SK-N-SH (cell line): ENCODE measurements around the gene PHACTR3. TPM values are rescaled to one million over a fixed set of nuclear protein-coding genes. Genes with fewer than 3 reads are reported as not detected.

Source experiments
- CTCF ChIA-PET: fragments of 300-600, 350-600 bp; formaldehyde crosslinking; extraction: SDS; loops from one replicate; lab custom pipeline; 2021; lab: Yijun Ruan, JAX
- POLR2A ChIA-PET: fragments of 350-600 bp; sonication (Branson Sonifier 250); formaldehyde crosslinking; extraction: SDS; loops from one replicate; lab custom pipeline; 2020; ENCODE audit warnings: antibody characterized with exemption, inconsistent platforms; lab: Yijun Ruan, JAX
- DNase-seq: peaks from one replicate; pipeline ENCODE4 v3.0.0; 2012
- H2AFZ ChIP-seq: fragments of 200-600 bp; sonication (generic); 2 replicates; pipeline ENCODE4 v1.8.1; 2016; ENCODE audit warnings: antibody characterized with exemption, mild to moderate bottlenecking, low read depth
- H3F3A ChIP-seq: fragments of 200-600 bp; sonication (generic); replicated peaks from 2 replicates; pipeline ENCODE3; 2016; ENCODE audit warnings: antibody characterized with exemption, mild to moderate bottlenecking; ENCODE audit not compliant: insufficient read depth
- H3K27ac ChIP-seq, 2 experiments: fragments of 200-500 bp in 1 of 2; fragments of 200-600 bp in 1 of 2; sonication (Bioruptor generic) in 1 of 2; sonication (generic), shearing (Covaris generic) in 1 of 2; 2 replicates each; pipeline versions ENCODE4 v1.5.1 to v1.6.1; 2014 to 2016; ENCODE audit warnings: low read depth in 2 of 2, inconsistent platforms in 1 of 2, low read length in 1 of 2, mild to moderate bottlenecking in 1 of 2, mixed read lengths in 1 of 2
- H3K27me3 ChIP-seq: fragments of 200-600 bp; sonication (generic), shearing (Covaris generic); 2 replicates; pipeline ENCODE4 v1.6.1; 2016; ENCODE audit warnings: mixed run types; ENCODE audit not compliant: insufficient read depth
- H3K36me3 ChIP-seq, 2 experiments: fragments of 200-500 bp in 1 of 2; fragments of 200-600 bp in 1 of 2; sonication (Bioruptor generic) in 1 of 2; sonication (generic) in 1 of 2; replicated peaks in 1 of 2; 2 replicates each; pipeline versions ENCODE3 to v1.5.1; 2014 to 2016; ENCODE audit warnings: low read length in 1 of 2, mild to moderate bottlenecking in 1 of 2; ENCODE audit not compliant: insufficient read depth in 2 of 2, control insufficient read depth in 1 of 2
- H3K4me1 ChIP-seq, 2 experiments: fragments of 200-500 bp in 1 of 2; fragments of 200-600 bp in 1 of 2; sonication (Bioruptor generic) in 1 of 2; sonication (generic), shearing (Covaris generic) in 1 of 2; 2 replicates each; pipeline versions ENCODE4 v1.5.1 to v1.6.1; 2014 to 2016; ENCODE audit warnings: low read depth in 1 of 2, low read length in 1 of 2, mixed run types in 1 of 2; ENCODE audit not compliant: insufficient read depth in 2 of 2, control insufficient read depth in 1 of 2
- H3K4me2 ChIP-seq: fragments of 200-600 bp; sonication (generic), shearing (Covaris generic); 2 replicates; pipeline ENCODE4 v1.6.1; 2017; ENCODE audit warnings: mixed run types
- H3K4me3 ChIP-seq, 2 experiments: fragments of 200-500 bp in 1 of 2; fragments of 200-600 bp in 1 of 2; sonication (Bioruptor generic) in 1 of 2; sonication (generic), shearing (Covaris generic) in 1 of 2; 2 replicates each; pipeline versions ENCODE4 v1.5.1 to v1.8.1; 2014 to 2016; ENCODE audit warnings: low read depth in 2 of 2, inconsistent platforms in 1 of 2, low read length in 1 of 2, mild to moderate bottlenecking in 1 of 2, mixed read lengths in 1 of 2, moderate library complexity in 1 of 2
- H3K79me2 ChIP-seq: fragments of 200-600 bp; sonication (generic); 2 replicates; pipeline ENCODE4 v1.8.1; 2017; ENCODE audit warnings: mild to moderate bottlenecking; ENCODE audit not compliant: insufficient read depth
- H3K9ac ChIP-seq: fragments of 200-600 bp; sonication (generic); 2 replicates; pipeline ENCODE4 v1.6.1; 2017; ENCODE audit warnings: mixed run types
- H3K9me2 ChIP-seq: fragments of 200-600 bp; sonication (generic); 2 replicates; pipeline ENCODE4 v1.6.1; 2017; ENCODE audit warnings: mixed run types
- H3K9me3 ChIP-seq: fragments of 200-600 bp; sonication (generic); 2 replicates; pipeline ENCODE4 v1.6.1; 2017; ENCODE audit warnings: mixed run types, mild to moderate bottlenecking, moderate library complexity
- H4K20me1 ChIP-seq: fragments of 200-600 bp; sonication (generic); 2 replicates; pipeline ENCODE4 v1.6.1; 2017; ENCODE audit warnings: mild to moderate bottlenecking, mixed run types; ENCODE audit not compliant: insufficient read depth
- CTCF ChIP-seq: fragments of 200-600 bp; sonication (generic); IDR thresholded peaks from 2 replicates; pipeline ENCODE4 v1.6.1; 2017; ENCODE audit warnings: antibody characterized with exemption, mild to moderate bottlenecking, moderate library complexity
- EP300 ChIP-seq, 2 experiments: IDR thresholded peaks; 2 replicates each; pipeline versions ENCODE4 v1.4.0 to v1.6.1; 2012; ENCODE audit warnings: borderline replicate concordance in 1 of 2, low read depth in 1 of 2, low read length in 1 of 2
- EZH2phosphoT487 ChIP-seq: fragments of 200-600 bp; sonication (generic); IDR thresholded peaks from 2 replicates; pipeline ENCODE4 v1.6.1; 2017; ENCODE audit warnings: low read depth, mixed run types, mild to moderate bottlenecking, antibody characterized with exemption, moderate library complexity, borderline replicate concordance
- FOXM1 ChIP-seq: IDR thresholded peaks from 2 replicates; pipeline ENCODE4 v1.4.0; 2012; ENCODE audit warnings: low read depth, mild to moderate bottlenecking
- GABPA ChIP-seq: IDR thresholded peaks from 2 replicates; pipeline ENCODE4 v1.4.0; 2012; ENCODE audit warnings: low read depth, mild to moderate bottlenecking
- GATA2 ChIP-seq: sonication (generic); formaldehyde crosslinking; IDR thresholded peaks from 2 replicates; pipeline ENCODE4 v1.5.0; 2020; ENCODE audit warnings: mild to moderate bottlenecking, missing genetic modification reagents
- JUND ChIP-seq: IDR thresholded peaks from 2 replicates; pipeline ENCODE4 v1.4.0; 2012
- MAX ChIP-seq: IDR thresholded peaks from 2 replicates; pipeline ENCODE4 v1.4.0; 2012; ENCODE audit warnings: low read depth
- MEF2A ChIP-seq: IDR thresholded peaks from 2 replicates; pipeline ENCODE4 v1.4.0; 2012; ENCODE audit warnings: low read depth, borderline replicate concordance
- MXI1 ChIP-seq: IDR thresholded peaks from 2 replicates; pipeline ENCODE4 v1.6.1; 2012; ENCODE audit warnings: mild to moderate bottlenecking, low read depth, low read length, improper control_type of control experiment
- NFIC ChIP-seq: IDR thresholded peaks from 2 replicates; pipeline ENCODE4 v1.4.0; 2012; ENCODE audit warnings: borderline replicate concordance
- NRF1 ChIP-seq: IDR thresholded peaks from 2 replicates; pipeline ENCODE4 v1.6.1; 2012; ENCODE audit warnings: low read depth, mild to moderate bottlenecking, low read length
- PBX3 ChIP-seq: IDR thresholded peaks from 2 replicates; pipeline ENCODE4; 2012
- POLR2AphosphoS5 ChIP-seq: IDR thresholded peaks from 2 replicates; pipeline ENCODE4 v1.6.1; 2012; ENCODE audit warnings: low read depth, low read length
- RAD21 ChIP-seq: IDR thresholded peaks from 2 replicates; pipeline ENCODE4 v1.6.1; 2012; ENCODE audit warnings: mild to moderate bottlenecking, low read length
- RFX5 ChIP-seq: IDR thresholded peaks from 2 replicates; pipeline ENCODE4 v1.6.1; 2012; ENCODE audit warnings: mild to moderate bottlenecking, improper control_type of control experiment, low read length
- RXRA ChIP-seq: IDR thresholded peaks from 2 replicates; pipeline ENCODE4 v1.4.0; 2012; ENCODE audit warnings: low read depth, mild to moderate bottlenecking, borderline replicate concordance
- SIN3A ChIP-seq: IDR thresholded peaks from 2 replicates; pipeline ENCODE4 v1.6.1; 2012; ENCODE audit warnings: low read depth, mild to moderate bottlenecking, low read length, moderate library complexity, borderline replicate concordance
- SMC3 ChIP-seq: IDR thresholded peaks from 2 replicates; pipeline ENCODE4 v1.6.1; 2012; ENCODE audit warnings: low read depth, low read length, improper control_type of control experiment
- USF1 ChIP-seq: IDR thresholded peaks from 2 replicates; pipeline ENCODE4 v1.4.0; 2012; ENCODE audit warnings: low read depth, borderline replicate concordance
- WGBS: methylation state at CpG from one replicate; pipeline ENCODE4 v1.1.6; 2017; ENCODE audit warnings: low lambda C conversion rate; 5-methylcytosine and 5-hydroxymethylcytosine counted together
- polyA plus RNA-seq, 3 experiments: library from polyadenylated mRNA; depleted of rRNA; stranded (reverse); fragments of >200 nt; gene quantifications; 2 replicates each; pipeline ENCODE4 v1.2.3, GENCODE V29; 2012

The PHACTR3 gene
- polyA plus RNA-seq, 1 of the 3 experiments (the other 2 are of a cell fraction): 0.10 TPM

- TF ChIP-seq NRF1 (no peak), JUND (no peak), RFX5 (no peak)
These were observed 179.3 kb downstream of the PHACTR3 start (continued) for GRCh38 chr20:59783641-59784010.

- H3K9ac ChIP-seq: no peak overlapping the region
- H4K20me1 ChIP-seq: no peaks in the 10 kb centered on the region
- no peak for DNase-seq
- H2AFZ ChIP-seq: no peak overlapping the region
- no peak overlapping the region for H3K4me3 ChIP-seq
- H3K36me3 ChIP-seq: no peaks in the 10 kb centered on the region
- no peaks in the 10 kb centered on the region for H3F3A ChIP-seq
- CTCF ChIA-PET: interaction anchor here (1.0 to 7.7 kb wide), 16 partner anchors 11 to 213 kb away, joined by 3 to 170 read pairs (median 6); partner anchors contain the start of genes FAM217B and PPP1R3D
- no peaks in the 10 kb centered on the region for H3K9me2 ChIP-seq
- H3K79me2 ChIP-seq: no peaks in the 10 kb centered on the region
- no peak overlapping the region for H3K27ac ChIP-seq
- no peaks in the 10 kb centered on the region; a peak in 1 of 4 replicates for H3K4me1 ChIP-seq
- POLR2A ChIA-PET: no interaction called here
- H3K27me3 ChIP-seq: no peaks in the 10 kb centered on the region
- H3K4me2 ChIP-seq: no peak overlapping the region
- no peaks in the 10 kb centered on the region for H3K9me3 ChIP-seq
- 73% methylated on average over 5 of the region's 5 CpGs for WGBS
- TF ChIP-seq RXRA (no peak), EZH2phosphoT487 (no peak), RAD21 (no peak), CTCF (no peak), JUND (no peak), MXI1 (no peak), POLR2AphosphoS5 (no peak), SMC3 (no peak), GABPA (no peak), PBX3 (no peak), EP300 (IDR thresholded peaks at IDR 0.05; ENCODE audit: borderline replicate concordance in 1 of 2, low read depth in 1 of 2, low read length in 1 of 2) (no peak), USF1 (no peak), MEF2A (no peak), FOXM1 (no peak), NRF1 (no peak), SIN3A (no peak), GATA2 (no peak), NFIC (no peak), MAX (no peak)
These were observed 180.0 kb downstream of the PHACTR3 start for GRCh38 chr20:59784365-59784764.
